ENCODE data around the gene SYNGR1. TPM values are rescaled to one million over a fixed set of nuclear protein-coding genes. Genes with fewer than 3 reads are reported as not detected.

SYNGR1 gene
- total and polyA plus RNA-seq, 2 donors (not counting 1 experiment from before 2014, with no cell fraction given) = 13.0 to 13.5 TPM

DNA sequence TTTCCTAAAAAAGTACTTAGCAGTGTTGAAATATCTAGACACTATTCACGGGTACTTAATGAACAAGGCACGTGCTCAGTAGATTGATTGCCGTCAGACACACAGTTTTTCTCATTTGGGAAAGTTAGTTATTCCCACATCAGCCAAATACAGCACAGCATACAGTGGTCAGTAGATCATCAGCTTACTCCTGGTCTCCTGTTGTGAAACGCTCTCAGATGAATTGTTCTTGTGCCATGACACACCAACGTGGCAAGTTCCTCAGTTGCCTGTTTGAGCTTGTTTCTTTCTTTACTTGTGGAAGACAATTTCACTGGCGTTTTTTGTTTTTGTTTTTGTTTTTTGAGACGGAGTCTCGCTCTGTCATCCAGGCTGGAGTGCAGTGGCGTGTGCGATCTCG lies 58.4 kb downstream of the SYNGR1 start:
- peaks cover 1% of the 10 kb centered on the region for H3K79me2 ChIP-seq (ENCODE audit: control insufficient read depth, insufficient read depth, low read length)
- H3K27ac ChIP-seq (ENCODE audit: insufficient read depth, low read length) = no peak overlapping the region
- no peaks in the 10 kb centered on the region for H3K27me3 ChIP-seq (ENCODE audit: control insufficient read depth, insufficient read depth, low read length)
- no peak overlapping the region for H3K4me2 ChIP-seq (ENCODE audit: extremely low read depth, insufficient read depth, low read length)
- no peaks in the 10 kb centered on the region for H3K36me3 ChIP-seq (ENCODE audit: control insufficient read depth, insufficient read depth, low read length)
- DNase-seq (ENCODE audit: low read depth in 2 of 2) = no peak
- peaks cover 10% of the 10 kb centered on the region for H3K4me1 ChIP-seq (ENCODE audit: control insufficient read depth, extremely low read depth, insufficient read depth, low read length)
- H3K9me3 ChIP-seq (ENCODE audit: control insufficient read depth, insufficient read depth, low read depth, low read length) = no peaks in the 10 kb centered on the region
- H2AFZ ChIP-seq (ENCODE audit: low read length) = no peak overlapping the region
- H3K9ac ChIP-seq (ENCODE audit: insufficient read depth, low read length) = no peak overlapping the region
- TF ChIP-seq EZH2 (IDR thresholded peaks at IDR 0.05; ENCODE audit: low read length, missing control alignments) = no peak
- TF ChIP-seq, protein P1, sequence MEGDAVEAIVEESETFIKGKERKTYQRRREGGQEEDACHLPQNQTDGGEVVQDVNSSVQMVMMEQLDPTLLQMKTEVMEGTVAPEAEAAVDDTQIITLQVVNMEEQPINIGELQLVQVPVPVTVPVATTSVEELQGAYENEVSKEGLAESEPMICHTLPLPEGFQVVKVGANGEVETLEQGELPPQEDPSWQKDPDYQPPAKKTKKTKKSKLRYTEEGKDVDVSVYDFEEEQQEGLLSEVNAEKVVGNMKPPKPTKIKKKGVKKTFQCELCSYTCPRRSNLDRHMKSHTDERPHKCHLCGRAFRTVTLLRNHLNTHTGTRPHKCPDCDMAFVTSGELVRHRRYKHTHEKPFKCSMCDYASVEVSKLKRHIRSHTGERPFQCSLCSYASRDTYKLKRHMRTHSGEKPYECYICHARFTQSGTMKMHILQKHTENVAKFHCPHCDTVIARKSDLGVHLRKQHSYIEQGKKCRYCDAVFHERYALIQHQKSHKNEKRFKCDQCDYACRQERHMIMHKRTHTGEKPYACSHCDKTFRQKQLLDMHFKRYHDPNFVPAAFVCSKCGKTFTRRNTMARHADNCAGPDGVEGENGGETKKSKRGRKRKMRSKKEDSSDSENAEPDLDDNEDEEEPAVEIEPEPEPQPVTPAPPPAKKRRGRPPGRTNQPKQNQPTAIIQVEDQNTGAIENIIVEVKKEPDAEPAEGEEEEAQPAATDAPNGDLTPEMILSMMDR (conservative IDR thresholded peaks at IDR 0.05 in 1 of 2, IDR thresholded peaks at IDR 0.05 in 1 of 2; ENCODE audit: low read depth in 1 of 2, low read length in 2 of 2) = no peak
- no peaks in the 10 kb centered on the region for H4K20me1 ChIP-seq (ENCODE audit: control insufficient read depth, extremely low read depth, insufficient read depth, low read length)
- no peak overlapping the region for H3K4me3 ChIP-seq (replicated peaks in 1 of 4; ENCODE audit: control extremely low read depth in 1 of 4, insufficient read depth in 1 of 4, low read depth in 3 of 4, low read length in 4 of 4)

DNA sequence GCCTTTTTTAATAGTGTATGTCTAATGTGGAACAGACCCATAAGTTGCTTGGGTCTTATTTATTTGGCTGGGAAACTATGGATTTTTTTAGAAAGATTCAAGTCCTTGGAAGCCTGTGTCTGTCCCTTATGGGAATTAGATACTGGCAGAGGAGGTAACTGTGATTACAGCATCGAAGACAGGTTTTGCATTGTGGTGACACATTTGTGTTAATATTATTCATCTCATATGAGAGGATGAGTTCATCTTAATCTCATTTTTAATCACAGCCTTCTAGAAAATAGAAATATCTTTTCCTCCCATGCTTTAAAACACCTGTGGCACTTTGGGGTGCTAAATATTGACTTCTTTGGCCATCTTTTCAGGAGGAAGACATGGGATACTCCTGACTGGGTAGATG lies 59.0 kb downstream of the SYNGR1 start:
- DNase-seq (ENCODE audit: low read depth in 2 of 2) = no peak
- no peak overlapping the region for H2AFZ ChIP-seq (ENCODE audit: low read length)
- TF ChIP-seq, protein P1 (conservative IDR thresholded peaks at IDR 0.05 in 1 of 2, IDR thresholded peaks at IDR 0.05 in 1 of 2; ENCODE audit: low read depth in 1 of 2, low read length in 2 of 2) = no peak
- TF ChIP-seq EZH2 (IDR thresholded peaks at IDR 0.05; ENCODE audit: low read length, missing control alignments) = no peak
- H3K36me3 ChIP-seq (ENCODE audit: control insufficient read depth, insufficient read depth, low read length) = no peaks in the 10 kb centered on the region
- no peak overlapping the region for H3K4me3 ChIP-seq (replicated peaks in 1 of 4; ENCODE audit: control extremely low read depth in 1 of 4, insufficient read depth in 1 of 4, low read depth in 3 of 4, low read length in 4 of 4)
- H3K9ac ChIP-seq (ENCODE audit: insufficient read depth, low read length) = no peak overlapping the region
- H4K20me1 ChIP-seq (ENCODE audit: control insufficient read depth, extremely low read depth, insufficient read depth, low read length) = no peaks in the 10 kb centered on the region
- H3K27me3 ChIP-seq (ENCODE audit: control insufficient read depth, insufficient read depth, low read length) = no peaks in the 10 kb centered on the region
- H3K9me3 ChIP-seq (ENCODE audit: control insufficient read depth, insufficient read depth, low read depth, low read length) = no peaks in the 10 kb centered on the region
- no peak overlapping the region for H3K27ac ChIP-seq (ENCODE audit: insufficient read depth, low read length)
- peaks cover 10% of the 10 kb centered on the region for H3K4me1 ChIP-seq (ENCODE audit: control insufficient read depth, extremely low read depth, insufficient read depth, low read length)
- no peaks in the 10 kb centered on the region for H3K79me2 ChIP-seq (ENCODE audit: control insufficient read depth, insufficient read depth, low read length)
- no peak overlapping the region for H3K4me2 ChIP-seq (ENCODE audit: extremely low read depth, insufficient read depth, low read length)

DNA sequence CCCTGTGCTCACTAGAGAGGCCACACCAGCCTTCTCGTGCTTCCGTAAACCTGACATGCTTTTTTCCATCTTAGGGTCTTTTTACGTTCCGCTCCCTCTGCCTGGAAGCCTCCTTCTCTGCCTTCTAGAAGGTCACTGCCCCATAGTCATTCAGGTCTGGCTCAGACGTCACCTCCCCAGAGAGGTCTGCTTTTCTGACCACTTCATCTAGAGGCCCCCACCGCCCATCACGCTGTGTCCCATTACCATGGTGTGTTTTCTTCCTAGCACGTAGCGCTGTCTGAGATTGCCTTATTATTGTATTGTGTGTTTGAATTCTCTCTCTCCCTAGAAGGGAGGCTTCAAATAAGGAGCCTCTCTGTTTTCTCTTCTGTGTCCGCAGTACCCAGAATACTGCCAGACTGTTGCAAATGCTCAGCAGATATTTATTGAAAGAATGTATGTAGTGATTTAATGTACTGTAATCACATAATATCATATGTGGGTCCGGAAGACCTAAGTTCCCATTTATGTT lies 59.8 kb downstream of the SYNGR1 start:
- Histone ChIP-seq H3K4me3 (replicated peaks in 1 of 4; ENCODE audit: control extremely low read depth in 1 of 4, insufficient read depth in 1 of 4, low read depth in 3 of 4, low read length in 4 of 4) (no peak overlapping the region), H3K9me3 (ENCODE audit: control insufficient read depth, insufficient read depth, low read depth, low read length) (no peaks in the 10 kb centered on the region), H3K79me2 (ENCODE audit: control insufficient read depth, insufficient read depth, low read length) (no peaks in the 10 kb centered on the region), H2AFZ (ENCODE audit: low read length) (no peak overlapping the region), H3K4me1 (ENCODE audit: control insufficient read depth, extremely low read depth, insufficient read depth, low read length) (peaks cover 10% of the 10 kb centered on the region), H3K36me3 (ENCODE audit: control insufficient read depth, insufficient read depth, low read length) (no peaks in the 10 kb centered on the region), H3K27ac (ENCODE audit: insufficient read depth, low read length) (no peak overlapping the region), H3K4me2 (ENCODE audit: extremely low read depth, insufficient read depth, low read length) (no peak overlapping the region), H4K20me1 (ENCODE audit: control insufficient read depth, extremely low read depth, insufficient read depth, low read length) (peaks cover 2% of the 10 kb centered on the region), H3K9ac (ENCODE audit: insufficient read depth, low read length) (no peak overlapping the region), H3K27me3 (ENCODE audit: control insufficient read depth, insufficient read depth, low read length) (no peaks in the 10 kb centered on the region)
- no peak for DNase-seq (ENCODE audit: low read depth in 2 of 2)
- TF ChIP-seq, protein P1 (conservative IDR thresholded peaks at IDR 0.05 in 1 of 2, IDR thresholded peaks at IDR 0.05 in 1 of 2; ENCODE audit: low read depth in 1 of 2, low read length in 2 of 2) = no peak
- no peak for TF ChIP-seq EZH2 (IDR thresholded peaks at IDR 0.05; ENCODE audit: low read length, missing control alignments)
